HepG2 (cell line): Measurements from ENCODE around the gene KRTAP9-7. TPM values are rescaled to one million over a fixed set of nuclear protein-coding genes. Genes with fewer than 3 reads are reported as not detected.
"Not testable (repeated sequence)": the region's sequence is repeated elsewhere in the genome, so short reads cannot be mapped to it uniquely, and the experiment has no call there.

Source experiments
- ATAC-seq: fragments of 200-7000 bp; cut with Tn5 transposase; 3 replicates; pipeline ENCODE4 v1.9.1; 2020; ENCODE audit warnings: mild to moderate bottlenecking, moderate library complexity
- BruUV-seq: library from RNA; stranded (reverse); fragments of 400-500 nt; replicated peaks from 2 replicates; lab custom pipeline; 2021; lab: Mats Ljungman, UMichigan
- CTCF ChIA-PET: fragments of 300-600 bp; formaldehyde crosslinking; extraction: SDS; loops from one replicate; lab custom pipeline; 2021; ENCODE audit warnings: low total read pairs, inconsistent platforms, low intra/inter-chr PET ratio; lab: Yijun Ruan, JAX
- POLR2A ChIA-PET: fragments of 350-600 bp; sonication (Branson Sonifier 250); formaldehyde crosslinking; loops from one replicate; lab custom pipeline; 2020; ENCODE audit warnings: antibody characterized with exemption, inconsistent platforms; lab: Yijun Ruan, JAX
- DNase-seq: peaks from one replicate; pipeline ENCODE4 v3.0.0-alpha.2; 2015; ENCODE audit warnings: low spot score
- FAIRE-seq: peaks from 3 replicates; lab custom pipeline; 2011; peaks lifted over from hg19 to GRCh38; lab: Jason Lieb, UNC
- H2AFZ ChIP-seq: one replicate; pipeline ENCODE4 v1.6.1; 2011; ENCODE audit warnings: low read length, inconsistent platforms
- H3K27ac ChIP-seq: fragments of 300-600 bp; 3 replicates; pipeline ENCODE4 v1.8.0; 2011; ENCODE audit warnings: mixed run types, mild to moderate bottlenecking, mixed read lengths, low read length, inconsistent platforms; ENCODE audit not compliant: insufficient read depth; ENCODE audit errors: extremely low read length
- H3K27me3 ChIP-seq, 2 experiments: fragments of 200-600 bp in 1 of 2; 2 replicates in 1 of 2; 3 replicates in 1 of 2; pipeline versions ENCODE4 v1.6.0 to v1.8.0; 2011; ENCODE audit warnings: low read length in 2 of 2, mild to moderate bottlenecking in 2 of 2, moderate library complexity in 2 of 2, inconsistent platforms in 1 of 2; ENCODE audit not compliant: insufficient read depth in 2 of 2, control insufficient read depth in 1 of 2
- H3K36me3 ChIP-seq, 2 experiments: fragments of 200-600 bp in 1 of 2; replicated peaks in 1 of 2; 2 replicates in 1 of 2; 3 replicates in 1 of 2; pipeline versions ENCODE4 v1.5.1 to v1.8.0; 2011; ENCODE audit warnings: low read length in 2 of 2, inconsistent platforms in 1 of 2; ENCODE audit not compliant: insufficient read depth in 2 of 2, control insufficient read depth in 1 of 2
- H3K4me1 ChIP-seq: 2 replicates; pipeline ENCODE4 v1.5.1; 2012; ENCODE audit warnings: low read length, inconsistent platforms; ENCODE audit not compliant: insufficient read depth
- H3K4me2 ChIP-seq: 2 replicates; pipeline ENCODE4 v1.6.0; 2011; ENCODE audit warnings: low read depth, low read length, inconsistent platforms
- H3K4me3 ChIP-seq, 3 experiments: fragments of 200-600 bp in 1 of 3; sonication (generic), shearing (Covaris generic) in 1 of 3; replicated peaks in 1 of 3; 2 replicates each; pipeline ENCODE4 v1.5.1; 2011 to 2016; ENCODE audit warnings: low read length in 3 of 3, inconsistent platforms in 2 of 3, low read depth in 2 of 3, mild to moderate bottlenecking in 2 of 3, control low read depth in 1 of 3, mixed read lengths in 1 of 3; ENCODE audit not compliant: insufficient read depth in 1 of 3
- H3K79me2 ChIP-seq: one replicate; pipeline ENCODE4 v1.6.1; 2011; ENCODE audit warnings: low read length, inconsistent platforms; ENCODE audit not compliant: insufficient read depth
- H3K9ac ChIP-seq: 2 replicates; pipeline ENCODE4 v1.6.0; 2011; ENCODE audit warnings: mild to moderate bottlenecking, low read depth, low read length, inconsistent platforms; ENCODE audit not compliant: insufficient read depth
- H3K9me3 ChIP-seq: 2 replicates; pipeline ENCODE4 v1.5.1; 2012; ENCODE audit warnings: mild to moderate bottlenecking, low read length
- H4K20me1 ChIP-seq: 2 replicates; pipeline ENCODE4 v1.6.0; 2011; ENCODE audit warnings: inconsistent platforms, mild to moderate bottlenecking, low read length, moderate library complexity; ENCODE audit not compliant: insufficient read depth
- ZNF24 ChIP-seq: fragments of 450-650 bp; IDR thresholded peaks from 2 replicates; pipeline ENCODE4 v1.6.1; 2017; ENCODE audit warnings: antibody characterized with exemption, mild to moderate bottlenecking
- WGBS: methylation state at CpG from one replicate; pipeline ENCODE4 v1.1.6; 2017; ENCODE audit warnings: low lambda C conversion rate; 5-methylcytosine and 5-hydroxymethylcytosine counted together
- in situ Hi-C: cut with HindIII; loops from 2 replicates; pipeline ENCODE4 v1.10.0; 2017; ENCODE audit warnings: low pct_unique_long_range_greater_than_20kb; ENCODE audit not compliant: extremely low pct_ligation_motif_present
- intact Hi-C: fragments of 100-400 bp; cut with micrococcal nuclease; formaldehyde crosslinking; loops from one replicate; pipeline ENCODE4 v1.10.0; 2022; ENCODE audit not compliant: unreplicated experiment
- polyA plus RNA-seq, 8 experiments: library from polyadenylated mRNA; depleted of rRNA in 3 of 8; stranded (reverse) in 7 of 8; unstranded in 1 of 8; fragments of >200 nt; fragmentation: Illumina TruSeq in 4 of 8; extraction: Trizol in 4 of 8; gene quantifications; 2 replicates each; pipeline versions ENCODE4 v1.2.1 to v1.2.3, GENCODE V29; 2011 to 2016; ENCODE audit warnings: low read depth in 4 of 8, missing spikeins in 1 of 8, mixed read lengths in 1 of 8; ENCODE audit not compliant: insufficient read depth in 1 of 8
- total RNA-seq, 5 experiments: library from RNA; depleted of rRNA; stranded (reverse); fragments of >200 nt; fragmentation: Illumina TruSeq; extraction: Trizol; gene quantifications; 2 replicates each; pipeline ENCODE4 v1.2.3, GENCODE V29; 2016; ENCODE audit warnings: low read depth in 1 of 5

Gene KRTAP9-7
- total and polyA plus RNA-seq, 2 of the 13 experiments (the other 11 are each of a cell fraction or from before 2014, with no cell fraction given), result not detected

DNA sequence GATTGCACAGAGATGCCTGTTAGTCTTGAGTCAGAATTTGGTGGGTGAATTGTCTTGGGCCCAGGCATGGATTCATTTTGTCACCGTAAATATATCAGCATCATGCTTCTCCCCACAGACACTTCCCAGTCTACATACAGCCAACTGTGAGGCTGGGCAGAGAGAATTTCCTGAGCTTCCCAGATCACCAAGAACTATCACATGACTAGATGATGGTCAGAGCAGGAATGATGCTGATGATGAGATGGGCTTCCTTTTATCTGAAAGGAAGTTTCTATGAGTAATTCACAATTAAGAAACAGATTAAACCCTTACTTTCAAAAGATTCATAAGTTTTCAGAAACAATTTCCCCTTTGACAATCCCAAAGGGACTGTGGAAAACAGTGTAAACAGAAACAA, 20.6 kb upstream of the KRTAP9-7 start:
- H3K4me1 ChIP-seq, result no peaks in the 10 kb centered on the region
- DNase-seq (no peak), ATAC-seq (no peak), FAIRE-seq (no peak)
- no peak overlapping the region for H2AFZ ChIP-seq
- no peak for TF ChIP-seq ZNF24
- POLR2A ChIA-PET, result no interaction called here
- H3K4me3 ChIP-seq, result no peak overlapping the region
- no peaks in the 10 kb centered on the region for H3K79me2 ChIP-seq
- intact Hi-C loops (no loop called here), in situ Hi-C loops (no loop called here)
- no peak overlapping the region for H3K4me2 ChIP-seq
- H3K27me3 ChIP-seq, result peaks cover 0 to 8% of the 10 kb centered on the region in 2 experiments; a peak in 2 of 5 replicates
- H3K9me3 ChIP-seq, result no peaks in the 10 kb centered on the region
- no peak overlapping the region for H3K27ac ChIP-seq
- CTCF ChIA-PET, result no interaction called here
- H3K9ac ChIP-seq, result no peak overlapping the region
- 0% methylated on average over 1 of the region's 1 CpG for WGBS
- no TSS peak for BruUV-seq
- H4K20me1 ChIP-seq, result no peaks in the 10 kb centered on the region
- H3K36me3 ChIP-seq, result no peaks in the 10 kb centered on the region

DNA sequence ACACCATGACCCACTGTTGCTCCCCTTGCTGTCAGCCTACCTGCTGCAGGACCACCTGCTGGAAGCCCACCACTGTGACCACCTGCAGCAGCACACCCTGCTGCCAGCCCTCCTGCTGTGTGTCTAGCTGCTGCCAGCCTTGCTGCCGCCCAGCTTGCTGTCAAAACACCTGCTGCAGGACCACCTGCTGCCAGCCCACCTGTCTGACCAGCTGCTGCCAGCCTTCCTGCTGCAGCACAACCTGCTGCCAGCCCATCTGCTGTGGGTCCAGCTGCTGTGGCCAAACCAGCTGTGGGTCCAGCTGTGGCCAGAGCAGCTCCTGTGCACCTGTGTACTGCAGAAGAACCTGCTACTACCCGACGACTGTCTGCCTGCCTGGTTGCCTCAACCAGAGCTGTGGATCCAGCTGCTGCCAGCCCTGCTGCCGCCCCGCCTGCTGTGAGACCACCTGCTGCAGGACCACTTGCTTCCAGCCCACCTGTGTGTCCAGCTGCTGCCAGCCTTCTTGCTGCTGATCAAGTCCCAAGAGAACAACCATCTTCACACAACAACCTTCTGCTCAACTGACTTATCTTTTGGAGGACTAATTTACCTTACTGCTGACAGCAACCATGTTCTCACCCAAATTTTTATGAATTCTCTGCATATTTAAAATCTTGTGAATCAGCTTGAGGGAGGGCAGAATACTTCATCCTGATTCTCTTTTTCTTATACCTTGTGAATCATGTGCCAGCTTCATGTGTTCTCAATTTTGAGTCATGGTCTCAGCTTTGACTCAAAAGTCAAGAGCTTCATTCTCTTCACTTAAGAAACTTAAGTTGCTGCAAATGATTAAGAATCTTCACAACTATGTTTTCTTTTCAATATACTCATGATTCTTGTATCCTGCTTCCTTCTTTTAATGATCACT, 19.9 kb upstream of the KRTAP9-7 start, which contains the start of gene KRTAP9-9:
KRTAP9-9 (plus strand) TSS at position 4 of the 910 bp plus-strand sequence.
- POLR2A ChIA-PET, H3K36me3 ChIP-seq, H3K4me3 ChIP-seq, in situ Hi-C loops, ATAC-seq, H3K4me2 ChIP-seq, H2AFZ ChIP-seq, DNase-seq, H3K4me1 ChIP-seq, H3K27me3 ChIP-seq, H3K27ac ChIP-seq, BruUV-seq, FAIRE-seq, H4K20me1 ChIP-seq, H3K9me3 ChIP-seq, CTCF ChIA-PET, intact Hi-C loops, H3K79me2 ChIP-seq, H3K9ac ChIP-seq: not testable (repeated sequence)
- 17% methylated on average over 4 of the region's 5 CpGs for WGBS
